ENCODE data around the gene RCAN3. TPM values are rescaled to one million over a fixed set of nuclear protein-coding genes. Genes with fewer than 3 reads are reported as not detected.

RCAN3 gene
- total and polyA plus RNA-seq, 10 of the 15 experiments (the other 5 are each of a cell fraction or from before 2014, with no cell fraction given) = 0.02 to 0.46 (median 0.06) TPM; not detected in 3

- H3K4me2 ChIP-seq (ENCODE audit: control insufficient read depth, insufficient read depth) = no peak overlapping the region
- peaks cover 8% of the 10 kb centered on the region for H3K4me1 ChIP-seq (ENCODE audit: control insufficient read depth, insufficient read depth, low read length)
- no peak overlapping the region for H3K27ac ChIP-seq (ENCODE audit: control insufficient read depth, insufficient read depth)
- BruUV-seq (replicated peaks) = no TSS peak
- ATAC-seq = no peak
- H3K4me3 ChIP-seq = no peak overlapping the region
- H2AFZ ChIP-seq (ENCODE audit: control insufficient read depth, low read depth, low read length) = no peak overlapping the region
- no peak for FAIRE-seq
- ChIA-PET SMC1A (ENCODE audit: uncharacterized antibody, unreplicated experiment) (no interaction called here), CTCF (interaction anchor here (1.0 to 1.1 kb wide), 2 partner anchors 23 to 89 kb away, joined by 3 read pairs; partner anchors contain the start of gene NIPAL3), RAD21 (ENCODE audit: unreplicated experiment) (no interaction called here), POLR2A (no interaction called here)
- in situ Hi-C loops (cut with MboI) = no loop called here
- H3K36me3 ChIP-seq (ENCODE audit: control insufficient read depth in 2 of 2, insufficient read depth in 2 of 2, low read length in 1 of 2) = no peaks in the 10 kb centered on the region
- no peaks in the 10 kb centered on the region for H3K79me2 ChIP-seq (ENCODE audit: control insufficient read depth, insufficient read depth, low read length)
- 67% methylated on average over 7 of the region's 7 CpGs for whole genome bisulfite sequencing (ENCODE audit: insufficient coverage, insufficient replicate concordance, low lambda C conversion rate, missing lambda C conversion rate)
- no peaks in the 10 kb centered on the region for H3K9me3 ChIP-seq (replicated peaks; ENCODE audit: control insufficient read depth, insufficient read depth, low read length)
- intact Hi-C loops (cut with micrococcal nuclease; ENCODE audit: unreplicated experiment) = no loop called here
- H3K27me3 ChIP-seq (replicated peaks in 1 of 2; ENCODE audit: control insufficient read depth in 2 of 2, insufficient read depth in 2 of 2, low read length in 1 of 2) = peaks cover 10 to 20% of the 10 kb centered on the region in 2 experiments
- no peaks in the 10 kb centered on the region; the same call in 1 of the 2 replicates for H4K20me1 ChIP-seq (ENCODE audit: control insufficient read depth, insufficient read depth)
- H3K9ac ChIP-seq (ENCODE audit: control insufficient read depth, insufficient read depth, low read length) = no peak overlapping the region
- DNase-seq (ENCODE audit: low read depth, low spot score) = no peak
- TF ChIP-seq ZNF687 (IDR thresholded peaks at IDR 0.05) = no peak
- no peak for TF ChIP-seq EP300 (IDR thresholded peaks at IDR 0.05; ENCODE audit: borderline replicate concordance in 1 of 2, control insufficient read depth in 1 of 2, low read depth in 2 of 2, low read length in 2 of 2)
- no peak for TF ChIP-seq IRF5 (IDR thresholded peaks at IDR 0.05; ENCODE audit: borderline replicate concordance)
- TF ChIP-seq NRF1 (conservative IDR thresholded peaks at IDR 0.05; ENCODE audit: low read depth, low read length) = no peak
- no peak for TF ChIP-seq JUND (IDR thresholded peaks at IDR 0.05; ENCODE audit: low read depth, low read length)
- TF ChIP-seq ATF3 (IDR thresholded peaks at IDR 0.05; ENCODE audit: borderline replicate concordance, extremely low read depth, low read depth, low read length) = no peak
- no peak for TF ChIP-seq TCF12 (IDR thresholded peaks at IDR 0.05; ENCODE audit: low read depth, low read length)
- TF ChIP-seq FOXK2 (IDR thresholded peaks at IDR 0.05) = no peak
- no peak for TF ChIP-seq ZSCAN29 (IDR thresholded peaks at IDR 0.05)
- TF ChIP-seq GABPA (IDR thresholded peaks at IDR 0.05; ENCODE audit: low read depth) = no peak
- no peak for TF ChIP-seq E2F4 (IDR thresholded peaks at IDR 0.05; ENCODE audit: low read depth, low read length)
- TF ChIP-seq E2F8 (IDR thresholded peaks at IDR 0.05; ENCODE audit: low read depth, partially characterized antibody) = no peak
- no peak for TF ChIP-seq CBFB (IDR thresholded peaks at IDR 0.05; ENCODE audit: low read depth)
Observed at GRCh38 chr1:24503870-24504523, 1.4 kb downstream of the RCAN3 start.

Measured in GM12878 (cell line).